H1 (cell line): ENCODE data around the gene FHIP1B. TPM values are rescaled to one million over a fixed set of nuclear protein-coding genes. Genes with fewer than 3 reads are reported as not detected.

Experiments used
- CTCF ChIA-PET: fragments of 300-600 bp; sonication (Branson Sonifier 250); formaldehyde crosslinking; loops from one replicate; lab custom pipeline; 2021; ENCODE audit not compliant: partially characterized antibody; lab: Charles Lee
- POLR2A ChIA-PET: fragments of 300-600 bp; sonication (Branson Sonifier 250); formaldehyde crosslinking; loops from one replicate; lab custom pipeline; 2021; ENCODE audit warnings: inconsistent platforms; ENCODE audit not compliant: partially characterized antibody; lab: Charles Lee
- DNase-seq, 2 experiments: peaks; one replicate each; pipeline versions ENCODE4 v3.0.0 to v3.0.0-alpha.2; 2010 to 2022; ENCODE audit warnings: low spot score in 2 of 2, low read depth in 1 of 2, mixed read lengths in 1 of 2
- FAIRE-seq: peaks from 2 replicates; lab custom pipeline; 2011; peaks lifted over from hg19 to GRCh38; lab: Jason Lieb, UNC
- H2AFZ ChIP-seq: 2 replicates; pipeline ENCODE4 v1.8.1; 2012; ENCODE audit warnings: low read length, inconsistent platforms
- H2AK5ac ChIP-seq: 2 replicates; pipeline ENCODE4 v1.6.1; 2013; ENCODE audit warnings: low read depth, low read length
- H2BK120ac ChIP-seq: replicated peaks from 2 replicates; pipeline ENCODE3; 2013; ENCODE audit warnings: low read depth, low read length, inconsistent platforms
- H2BK12ac ChIP-seq: 2 replicates; pipeline ENCODE4 v1.6.1; 2013; ENCODE audit warnings: low read depth, low read length
- H2BK15ac ChIP-seq: 2 replicates; pipeline ENCODE4 v1.6.1; 2013; ENCODE audit warnings: low read length
- H2BK20ac ChIP-seq: 2 replicates; pipeline ENCODE4 v1.6.1; 2013; ENCODE audit warnings: low read length
- H2BK5ac ChIP-seq: 2 replicates; pipeline ENCODE4 v1.6.1; 2013; ENCODE audit warnings: low read depth, low read length
- H3K14ac ChIP-seq: 2 replicates; pipeline ENCODE4 v1.6.1; 2013; ENCODE audit warnings: inconsistent platforms; ENCODE audit not compliant: insufficient read length
- H3K18ac ChIP-seq: 2 replicates; pipeline ENCODE4 v1.6.1; 2013; ENCODE audit warnings: low read length; ENCODE audit errors: extremely low read depth
- H3K23ac ChIP-seq: 2 replicates; pipeline ENCODE4 v1.6.1; 2013; ENCODE audit warnings: inconsistent platforms; ENCODE audit not compliant: insufficient read length
- H3K23me2 ChIP-seq: 2 replicates; pipeline ENCODE4 v1.6.1; 2013; ENCODE audit warnings: low read depth, low read length
- H3K27ac ChIP-seq: 2 replicates; pipeline ENCODE4 v1.6.1; 2011; ENCODE audit warnings: low read depth, low read length, inconsistent platforms
- H3K27me3 ChIP-seq, 4 experiments: replicated peaks in 1 of 4; 1 replicate in 1 of 4; 2 replicates in 3 of 4; pipeline versions ENCODE4 v1.6.1 to v1.8.1; 2011 to 2013; ENCODE audit warnings: low read length in 3 of 4, mild to moderate bottlenecking in 3 of 4, inconsistent platforms in 2 of 4, mixed read lengths in 2 of 4, moderate library complexity in 1 of 4; ENCODE audit not compliant: control insufficient read depth in 3 of 4, insufficient read depth in 3 of 4; ENCODE audit errors: extremely low read depth in 1 of 4
- H3K36me3 ChIP-seq, 4 experiments: 2 replicates each; pipeline versions ENCODE4 v1.6.1 to v1.8.1; 2011 to 2013; ENCODE audit warnings: mild to moderate bottlenecking in 4 of 4, low read length in 3 of 4, moderate library complexity in 2 of 4, control low read depth in 1 of 4, inconsistent platforms in 1 of 4; ENCODE audit not compliant: insufficient read depth in 4 of 4, control insufficient read depth in 2 of 4
- H3K4ac ChIP-seq: replicated peaks from 2 replicates; pipeline ENCODE3; 2013; ENCODE audit warnings: low read length, low read depth, mixed read lengths, inconsistent platforms; ENCODE audit not compliant: insufficient read length
- H3K4me1 ChIP-seq, 4 experiments: replicated peaks in 1 of 4; 1 replicate in 1 of 4; 2 replicates in 3 of 4; pipeline versions ENCODE4 v1.6.1 to v1.8.1; 2011 to 2013; ENCODE audit warnings: low read length in 3 of 4, inconsistent platforms in 2 of 4, mixed read lengths in 1 of 4; ENCODE audit not compliant: insufficient read depth in 4 of 4, control insufficient read depth in 3 of 4
- H3K4me2 ChIP-seq, 2 experiments: 2 replicates each; pipeline versions ENCODE4 v1.6.1 to v1.8.1; 2011 to 2013; ENCODE audit warnings: low read depth in 2 of 2, low read length in 2 of 2, control low read depth in 1 of 2, inconsistent platforms in 1 of 2, mild to moderate bottlenecking in 1 of 2; ENCODE audit not compliant: insufficient read depth in 1 of 2
- H3K4me3 ChIP-seq, 4 experiments: fragments of 200-600, 300-600 bp in 1 of 4; sonication (generic), shearing (Covaris generic), sonication (Bioruptor Twin) in 1 of 4; 2 replicates each; pipeline versions ENCODE4 v1.5.1 to v1.8.1; 2011 to 2016; ENCODE audit warnings: low read length in 4 of 4, low read depth in 3 of 4, control low read depth in 2 of 4, inconsistent platforms in 2 of 4, mild to moderate bottlenecking in 2 of 4, mixed read lengths in 1 of 4, moderate library complexity in 1 of 4; ENCODE audit not compliant: insufficient read depth in 2 of 4; ENCODE audit errors: extremely low read depth in 1 of 4
- H3K56ac ChIP-seq: replicated peaks from 2 replicates; pipeline ENCODE3; 2013; ENCODE audit warnings: low read depth, mild to moderate bottlenecking, mixed read lengths, low read length, inconsistent platforms; ENCODE audit not compliant: insufficient read length
- H3K79me1 ChIP-seq: 2 replicates; pipeline ENCODE4 v1.6.1; 2013; ENCODE audit warnings: low read depth, low read length, control low read depth
- H3K79me2 ChIP-seq, 2 experiments: 2 replicates each; pipeline versions ENCODE4 v1.6.1 to v1.8.1; 2012 to 2013; ENCODE audit warnings: low read length in 2 of 2, mild to moderate bottlenecking in 2 of 2, inconsistent platforms in 1 of 2; ENCODE audit not compliant: insufficient read depth in 2 of 2, control insufficient read depth in 1 of 2
- H3K9ac ChIP-seq, 4 experiments: replicated peaks in 1 of 4; 1 replicate in 1 of 4; 2 replicates in 3 of 4; pipeline versions ENCODE4 v1.6.1 to v1.8.1; 2011 to 2013; ENCODE audit warnings: low read depth in 3 of 4, low read length in 3 of 4, control low read depth in 2 of 4, mild to moderate bottlenecking in 2 of 4, moderate library complexity in 2 of 4, inconsistent platforms in 1 of 4; ENCODE audit errors: extremely low read depth in 1 of 4
- H3K9me3 ChIP-seq, 2 experiments: 2 replicates each; pipeline versions ENCODE4 v1.6.1 to v1.8.1; 2012 to 2013; ENCODE audit warnings: mild to moderate bottlenecking in 2 of 2, moderate library complexity in 2 of 2, control low read depth in 1 of 2, inconsistent platforms in 1 of 2, low read depth in 1 of 2, low read length in 1 of 2, mixed read lengths in 1 of 2; ENCODE audit not compliant: insufficient read depth in 2 of 2
- H4K20me1 ChIP-seq, 2 experiments: replicated peaks in 1 of 2; 2 replicates each; pipeline versions ENCODE3 to v1.8.1; 2011 to 2013; ENCODE audit warnings: inconsistent platforms in 2 of 2, low read length in 2 of 2, mild to moderate bottlenecking in 1 of 2; ENCODE audit not compliant: insufficient read depth in 2 of 2, control insufficient read depth in 1 of 2
- H4K5ac ChIP-seq: 2 replicates; pipeline ENCODE4 v1.6.1; 2013; ENCODE audit warnings: low read length, low read depth, mixed read lengths, inconsistent platforms; ENCODE audit not compliant: insufficient read length
- H4K8ac ChIP-seq: 2 replicates; pipeline ENCODE4 v1.8.0; 2013; ENCODE audit warnings: mild to moderate bottlenecking, moderate library complexity, low read length, inconsistent platforms; ENCODE audit not compliant: insufficient read depth; ENCODE audit errors: extremely low read depth
- H4K91ac ChIP-seq: replicated peaks from 2 replicates; pipeline ENCODE3; 2013; ENCODE audit warnings: low read length, mixed read lengths, inconsistent platforms; ENCODE audit not compliant: insufficient read length
- ASH2L ChIP-seq: fragments of 200-600, 300-600 bp; sonication (generic); IDR thresholded peaks from one replicate; pipeline ENCODE4 v1.7.1; 2017; ENCODE audit warnings: low read length
- CHD2 ChIP-seq: IDR thresholded peaks from 2 replicates; pipeline ENCODE4 v1.6.1; 2012; ENCODE audit warnings: low read length, improper control_type of control experiment
- E2F6 ChIP-seq: IDR thresholded peaks from 2 replicates; pipeline ENCODE4 v1.6.1; 2012; ENCODE audit warnings: inconsistent platforms
- EP300 ChIP-seq, 2 experiments: IDR thresholded peaks; 1 replicate in 1 of 2; 2 replicates in 1 of 2; pipeline ENCODE4 v1.6.1; 2011 to 2012; ENCODE audit warnings: low read depth in 2 of 2, low read length in 2 of 2, mild to moderate bottlenecking in 2 of 2, borderline replicate concordance in 1 of 2, inconsistent platforms in 1 of 2, moderate library complexity in 1 of 2
- HDAC2 ChIP-seq, 2 experiments: fragments of 300-600 bp in 1 of 2; sonication (generic) in 1 of 2; IDR thresholded peaks; 2 replicates each; pipeline ENCODE4 v1.6.1; 2011 to 2012; ENCODE audit warnings: low read depth in 2 of 2, low read length in 2 of 2, mild to moderate bottlenecking in 2 of 2, moderate library complexity in 2 of 2, borderline replicate concordance in 1 of 2, inconsistent platforms in 1 of 2
- RBBP5 ChIP-seq: IDR thresholded peaks from 2 replicates; pipeline ENCODE4 v1.7.1; 2012; ENCODE audit warnings: low read depth, mild to moderate bottlenecking, inconsistent platforms, low read length, moderate library complexity, borderline replicate concordance
- RNF2 ChIP-seq: fragments of 200-900, 300-1000 bp; sonication (generic); IDR thresholded peaks from 2 replicates; pipeline ENCODE4 v1.7.1; 2016; ENCODE audit warnings: borderline replicate concordance, low read depth, mild to moderate bottlenecking, antibody characterized with exemption, low read length; ENCODE audit not compliant: poor library complexity, severe bottlenecking; ENCODE audit errors: missing control alignments
- TEAD4 ChIP-seq: IDR thresholded peaks from 2 replicates; pipeline ENCODE4 v1.6.1; 2012; ENCODE audit warnings: low read depth, low read length, inconsistent platforms, mixed read lengths
- ZNF274 ChIP-seq: IDR thresholded peaks from 2 replicates; pipeline ENCODE4 v1.7.0; 2012; ENCODE audit warnings: low read length, borderline replicate concordance; ENCODE audit errors: extremely low read depth
- WGBS, 2 experiments: shearing (Covaris generic) in 1 of 2; methylation state at CpG; one replicate each; pipeline versions ENCODE4 v1.1.6 to v1.1.7; 2013 to 2015; ENCODE audit warnings: low lambda C conversion rate in 2 of 2, mixed read lengths in 2 of 2, inconsistent platforms in 1 of 2, low coverage in 1 of 2, missing lambda C conversion rate in 1 of 2; ENCODE audit not compliant: insufficient replicate concordance in 2 of 2, insufficient coverage in 1 of 2, insufficient read length in 1 of 2; ENCODE audit errors: extremely low coverage in 1 of 2, missing lambda C conversion rate in 1 of 2; 5-methylcytosine and 5-hydroxymethylcytosine counted together
- polyA plus RNA-seq, 7 experiments: library from polyadenylated mRNA; depleted of rRNA in 3 of 7; stranded (reverse) in 5 of 7; unstranded in 2 of 7; fragments of >200 nt in 5 of 7; fragments of 200-250 nt in 2 of 7; gene quantifications; 1 replicate in 5 of 7; 2 replicates in 1 of 7; 4 replicates in 1 of 7; pipeline versions ENCODE4 v1.2.1 to v1.2.3, GENCODE V29; 2011 to 2013; ENCODE audit warnings: missing spikeins in 2 of 7, mixed read lengths in 2 of 7
- total RNA-seq: library from RNA; stranded (reverse); fragmentation: NEBNext Ultra II Directional; extraction: Animal tissue kit (Norgen Biotek cat#: 25700); gene quantifications from 2 replicates; pipeline ENCODE4 v1.2.1, GENCODE V29; 2021

Gene FHIP1B
- total and polyA plus RNA-seq, 2 of the 8 experiments (the other 6 are each of a cell fraction or from before 2014, with no cell fraction given) = 16.8 to 41.9 TPM

- Histone ChIP-seq H3K23me2 (no peaks in the 10 kb centered on the region), H3K56ac (no peak overlapping the region), H2BK12ac (no peak overlapping the region), H3K14ac (no peak overlapping the region), H3K36me3 (peaks cover 0 to 3% (median 0%) of the 10 kb centered on the region in 4 experiments; a peak in 3 of 8 replicates), H3K27ac (no peak overlapping the region), H2AK5ac (no peak overlapping the region), H3K4me3 (no peak overlapping the region), H3K27me3 (no peaks in the 10 kb centered on the region), H3K79me1 (no peaks in the 10 kb centered on the region), H4K8ac (no peak overlapping the region), H3K9me3 (no peaks in the 10 kb centered on the region; a peak in 1 of 4 replicates), H4K91ac (no peak overlapping the region), H3K4me1 (peaks cover 0 to 3% (median 1%) of the 10 kb centered on the region in 4 experiments; a peak in 2 of 7 replicates), H4K5ac (no peak overlapping the region), H3K4ac (no peak overlapping the region), H2BK5ac (no peak overlapping the region), H2BK15ac (no peak overlapping the region), H4K20me1 (no peaks in the 10 kb centered on the region), H3K23ac (no peak overlapping the region), H3K4me2 (no peak overlapping the region), H2BK20ac (no peak overlapping the region), H3K9ac (no peak overlapping the region), H2AFZ (no peak overlapping the region)
- 90% methylated on average over 1 of the region's 1 CpG; no CpG with 5 or more reads in 1 of the 2 experiments for WGBS, 2 experiments
- no peak for DNase-seq
- ChIA-PET CTCF (interaction anchor here (1.2 to 1.5 kb wide), 2 partner anchors 44 to 113 kb away, joined by 3 to 5 read pairs; no protein-coding TSS in a partner anchor), POLR2A (interaction anchor here (1.3 to 1.8 kb wide), 2 partner anchors 12 to 15 kb away, joined by 3 read pairs; no protein-coding TSS in a partner anchor)
- no peak for FAIRE-seq
- TF ChIP-seq RBBP5 = no peak
- no peak for TF ChIP-seq E2F6
- no peak for TF ChIP-seq ZNF274
- no peak for TF ChIP-seq RNF2
- no peak for TF ChIP-seq TEAD4
- TF ChIP-seq EP300 (IDR thresholded peaks at IDR 0.05; ENCODE audit: borderline replicate concordance in 1 of 2, low read depth in 2 of 2, low read length in 2 of 2) = no peak
- no peak for TF ChIP-seq HDAC2 (IDR thresholded peaks at IDR 0.05; ENCODE audit: borderline replicate concordance in 1 of 2, low read depth in 2 of 2, low read length in 2 of 2)
- no peak for TF ChIP-seq ASH2L
- no peak for TF ChIP-seq CHD2
- TF ChIP-seq, all 59 proteins: peak for 0
- Histone ChIP-seq H3K79me2 (no peaks in the 10 kb centered on the region), H3K18ac (no peak overlapping the region), H2BK120ac (no peak overlapping the region)
Measured at GRCh38 chr11:6202041-6202440, 32.4 kb downstream of the FHIP1B start.
